Neural crest cell (in vitro differentiated cells): ENCODE measurements around the gene GALNT18. TPM values are rescaled to one million over a fixed set of nuclear protein-coding genes. Genes with fewer than 3 reads are reported as not detected.

Experiments used
- DNase-seq: peaks from one replicate; pipeline ENCODE4 v3.0.0; 2021; ENCODE audit warnings: low read depth, mixed read lengths, low spot score
- H3K27ac Mint-ChIP-seq: one replicate; pipeline ENCODE4 v1.8.0; 2021; ENCODE audit warnings: mild to moderate bottlenecking, mixed read lengths; ENCODE audit not compliant: unreplicated experiment
- H3K27me3 Mint-ChIP-seq: 2 replicates; pipeline ENCODE4 v1.8.0; 2021; ENCODE audit warnings: low read depth, mild to moderate bottlenecking, mixed read lengths
- H3K36me3 Mint-ChIP-seq: 2 replicates; pipeline ENCODE4 v1.8.0; 2021; ENCODE audit warnings: low read depth, mild to moderate bottlenecking, mixed read lengths
- H3K4me1 Mint-ChIP-seq: 2 replicates; pipeline ENCODE4 v1.8.0; 2021; ENCODE audit warnings: mixed read lengths
- H3K4me3 Mint-ChIP-seq: one replicate; pipeline ENCODE4 v1.8.0; 2021; ENCODE audit warnings: mild to moderate bottlenecking, mixed read lengths
- H3K9me3 Mint-ChIP-seq: 2 replicates; pipeline ENCODE4 v1.8.0; 2021; ENCODE audit warnings: mixed read lengths
- total RNA-seq: library from RNA; stranded (reverse); gene quantifications from 2 replicates; pipeline ENCODE4 v1.2.1, GENCODE V29; 2021
- TF ChIP-seq, protein P1 (sequence below): fragments of 200-600 bp; sonication (generic); conservative IDR thresholded peaks from 2 replicates; pipeline ENCODE4 v1.5.0; 2021; ENCODE audit warnings: antibody characterized with exemption, mild to moderate bottlenecking

Gene GALNT18
- total RNA-seq, 1 donor from 2014 or later: 2.8 TPM

DNA sequence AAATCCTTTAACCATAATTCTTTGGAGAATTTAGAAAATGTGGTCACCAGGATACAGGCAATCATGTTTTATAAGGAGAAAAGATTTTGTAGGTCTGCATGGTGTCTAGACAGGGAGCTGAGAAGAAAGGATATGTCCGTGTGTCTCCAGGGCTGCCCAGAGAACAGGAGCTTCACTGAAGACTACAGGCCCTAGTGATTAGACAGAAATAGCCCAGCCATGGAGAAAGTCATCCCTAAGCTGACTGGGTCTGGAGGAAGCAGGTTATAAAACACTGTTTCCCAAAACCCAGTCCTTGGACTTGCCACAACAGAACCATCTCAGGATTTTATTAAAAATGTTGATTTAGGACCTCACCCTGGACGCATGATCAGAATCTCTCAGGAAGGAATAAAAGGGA is 84.4 kb downstream of the GALNT18 start:
- TF ChIP-seq, protein P1, sequence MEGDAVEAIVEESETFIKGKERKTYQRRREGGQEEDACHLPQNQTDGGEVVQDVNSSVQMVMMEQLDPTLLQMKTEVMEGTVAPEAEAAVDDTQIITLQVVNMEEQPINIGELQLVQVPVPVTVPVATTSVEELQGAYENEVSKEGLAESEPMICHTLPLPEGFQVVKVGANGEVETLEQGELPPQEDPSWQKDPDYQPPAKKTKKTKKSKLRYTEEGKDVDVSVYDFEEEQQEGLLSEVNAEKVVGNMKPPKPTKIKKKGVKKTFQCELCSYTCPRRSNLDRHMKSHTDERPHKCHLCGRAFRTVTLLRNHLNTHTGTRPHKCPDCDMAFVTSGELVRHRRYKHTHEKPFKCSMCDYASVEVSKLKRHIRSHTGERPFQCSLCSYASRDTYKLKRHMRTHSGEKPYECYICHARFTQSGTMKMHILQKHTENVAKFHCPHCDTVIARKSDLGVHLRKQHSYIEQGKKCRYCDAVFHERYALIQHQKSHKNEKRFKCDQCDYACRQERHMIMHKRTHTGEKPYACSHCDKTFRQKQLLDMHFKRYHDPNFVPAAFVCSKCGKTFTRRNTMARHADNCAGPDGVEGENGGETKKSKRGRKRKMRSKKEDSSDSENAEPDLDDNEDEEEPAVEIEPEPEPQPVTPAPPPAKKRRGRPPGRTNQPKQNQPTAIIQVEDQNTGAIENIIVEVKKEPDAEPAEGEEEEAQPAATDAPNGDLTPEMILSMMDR: no peak
- DNase-seq: no peak
- Mint-ChIP-seq H3K36me3 (no peaks in the 10 kb centered on the region), H3K27me3 (no peaks in the 10 kb centered on the region), H3K4me1 (peaks cover 12% of the 10 kb centered on the region), H3K9me3 (no peaks in the 10 kb centered on the region), H3K27ac (peak overlapping the region; percentile 65), H3K4me3 (no peak overlapping the region)

DNA sequence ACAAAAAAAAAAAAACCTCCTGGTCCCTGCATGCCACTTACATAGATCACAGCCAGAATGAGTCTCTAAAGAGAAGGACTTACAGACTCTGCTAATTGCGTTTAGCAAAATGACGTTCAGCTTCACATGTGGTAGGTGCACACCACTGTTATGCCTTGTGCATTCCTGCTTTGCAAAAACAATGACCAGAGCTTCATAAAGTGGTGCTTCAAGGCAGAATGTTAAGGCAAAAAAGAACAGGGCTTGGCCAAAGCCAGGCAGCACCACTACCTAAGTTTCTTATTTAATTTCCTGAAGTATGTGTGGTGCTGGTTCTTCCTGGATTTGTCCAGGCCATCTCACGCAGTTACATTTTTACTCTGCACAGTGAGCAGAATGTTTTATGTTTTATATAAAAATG is 85.2 kb downstream of the GALNT18 start:
- no peak for DNase-seq
- TF ChIP-seq, protein P1: no peak
- H3K4me1 Mint-ChIP-seq: peaks cover 12% of the 10 kb centered on the region
- H3K27me3 Mint-ChIP-seq: no peaks in the 10 kb centered on the region
- H3K36me3 Mint-ChIP-seq: no peaks in the 10 kb centered on the region
- H3K27ac Mint-ChIP-seq: no peak overlapping the region
- no peaks in the 10 kb centered on the region for H3K9me3 Mint-ChIP-seq
- no peak overlapping the region for H3K4me3 Mint-ChIP-seq

DNA sequence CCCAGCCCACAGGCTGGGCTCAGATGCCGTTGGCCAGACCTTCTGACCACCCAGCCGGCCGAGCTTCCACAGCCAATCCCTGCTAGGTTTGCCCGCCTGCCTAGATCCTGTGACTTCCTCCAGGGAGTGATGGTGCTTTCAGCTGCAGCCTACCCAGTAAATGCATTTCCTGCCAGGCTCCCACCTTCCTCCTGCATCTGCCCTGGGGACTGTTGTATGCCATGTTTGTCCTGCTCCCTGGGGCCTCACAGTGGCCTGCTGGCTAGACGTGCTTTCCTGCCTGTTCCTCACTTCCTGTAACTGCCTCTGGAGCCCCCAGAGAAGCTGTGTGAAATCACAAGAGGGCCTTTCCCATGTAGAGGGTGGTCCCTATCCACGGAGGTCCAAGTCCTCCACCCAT is 86.2 kb downstream of the GALNT18 start:
- Mint-ChIP-seq H3K4me3 (no peak overlapping the region), H3K9me3 (no peaks in the 10 kb centered on the region), H3K27me3 (no peaks in the 10 kb centered on the region), H3K36me3 (no peaks in the 10 kb centered on the region), H3K27ac (no peak overlapping the region), H3K4me1 (peaks cover 12% of the 10 kb centered on the region)
- TF ChIP-seq, protein P1: no peak
- DNase-seq: no peak

DNA sequence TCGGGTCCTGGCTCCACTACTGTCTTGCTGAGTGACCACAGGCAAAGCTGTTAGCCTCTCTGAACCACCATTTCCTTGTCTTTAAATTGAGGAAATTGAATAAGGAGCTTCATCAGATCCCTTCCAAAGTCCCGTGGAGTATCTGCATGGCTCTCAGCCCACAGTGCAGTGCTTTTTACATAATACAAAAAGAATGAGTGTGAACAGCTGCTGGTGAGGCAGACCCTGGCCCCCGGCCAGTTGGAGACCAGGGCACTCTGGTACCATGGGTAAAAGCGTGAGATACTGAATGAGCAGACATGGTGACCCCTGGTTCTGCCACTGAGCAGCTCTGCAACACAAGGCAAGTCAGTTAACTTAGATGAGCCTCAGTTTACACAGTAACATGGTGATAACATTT is 86.8 kb downstream of the GALNT18 start:
- Mint-ChIP-seq H3K4me3 (no peak overlapping the region), H3K27ac (no peak overlapping the region), H3K36me3 (no peaks in the 10 kb centered on the region), H3K27me3 (no peaks in the 10 kb centered on the region), H3K9me3 (no peaks in the 10 kb centered on the region), H3K4me1 (peaks cover 12% of the 10 kb centered on the region)
- DNase-seq: no peak
- TF ChIP-seq, protein P1: no peak

DNA sequence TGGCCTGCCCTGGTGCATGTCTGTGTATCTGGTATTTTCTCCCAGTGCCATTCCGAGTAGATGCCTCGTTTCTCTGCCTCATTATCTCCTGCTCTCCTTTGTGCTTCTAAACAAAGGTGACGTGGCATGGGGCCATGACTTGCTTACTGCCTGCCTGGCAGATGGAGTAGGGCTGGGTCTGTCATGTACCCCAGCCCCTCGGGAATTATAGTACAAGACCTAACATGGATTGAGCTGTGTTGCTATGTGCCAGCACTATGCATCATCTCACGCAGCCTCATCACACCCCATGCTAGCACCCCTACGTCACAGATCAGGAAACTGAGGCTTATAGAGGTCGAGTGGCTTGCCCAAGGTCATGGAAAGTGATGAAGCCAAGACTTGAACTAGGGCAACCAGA is 88.1 kb downstream of the GALNT18 start:
- Mint-ChIP-seq H3K4me1 (peaks cover 4% of the 10 kb centered on the region), H3K9me3 (no peaks in the 10 kb centered on the region), H3K27ac (no peak overlapping the region), H3K36me3 (no peaks in the 10 kb centered on the region), H3K27me3 (no peaks in the 10 kb centered on the region), H3K4me3 (no peak overlapping the region)
- no peak for DNase-seq
- TF ChIP-seq, protein P1: no peak

DNA sequence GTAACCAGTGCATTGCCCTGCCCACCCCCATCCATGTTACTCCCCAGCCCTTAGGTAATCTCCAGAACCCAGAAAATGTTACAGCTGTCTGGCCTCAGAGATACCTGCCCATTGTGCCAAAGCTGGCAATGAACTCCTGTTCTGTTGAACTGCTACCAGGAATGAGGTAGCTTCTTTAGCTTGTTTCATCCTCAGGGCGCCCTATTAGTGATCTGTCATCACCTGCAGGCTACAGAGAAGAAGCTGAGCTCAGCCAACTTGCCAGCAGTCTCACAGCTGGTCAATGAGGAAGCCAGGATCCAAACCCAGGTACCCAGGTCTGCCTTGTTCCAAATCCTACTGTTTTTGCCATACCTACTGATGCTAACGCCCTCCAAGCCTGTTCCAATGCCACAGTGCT is 88.7 kb downstream of the GALNT18 start:
- no peaks in the 10 kb centered on the region for H3K27me3 Mint-ChIP-seq
- no peak overlapping the region for H3K27ac Mint-ChIP-seq
- TF ChIP-seq, protein P1: no peak
- DNase-seq: no peak
- peaks cover 4% of the 10 kb centered on the region for H3K4me1 Mint-ChIP-seq
- H3K36me3 Mint-ChIP-seq: no peaks in the 10 kb centered on the region
- no peaks in the 10 kb centered on the region for H3K9me3 Mint-ChIP-seq
- H3K4me3 Mint-ChIP-seq: no peak overlapping the region
